Measurements from ENCODE around the gene IQCF2. TPM values are rescaled to one million over a fixed set of nuclear protein-coding genes. Genes with fewer than 3 reads are reported as not detected.
"Not testable (repeated sequence)": the region's sequence is repeated elsewhere in the genome, so short reads cannot be mapped to it uniquely, and the experiment has no call there.

IQCF2 gene
- total RNA-seq, 2 experiments from 2014 or later = not detected

DNA sequence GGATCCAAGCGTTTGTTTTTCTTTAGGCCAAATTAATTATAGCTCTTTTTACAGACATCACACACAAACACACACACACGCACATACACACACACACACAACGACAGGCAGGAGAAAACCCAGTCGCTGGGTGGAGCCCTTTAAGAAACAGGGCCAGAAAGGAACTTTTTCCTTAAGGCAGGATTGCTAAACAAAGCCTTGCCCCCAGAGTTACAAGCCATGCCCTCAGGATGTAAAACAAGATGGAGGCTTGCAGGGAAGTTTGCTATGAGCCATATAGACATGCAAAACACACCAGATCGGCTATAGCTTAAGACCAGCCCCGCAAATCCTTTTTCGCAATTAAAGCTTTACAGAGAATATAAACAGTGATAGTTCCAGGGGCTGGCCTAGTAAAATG, 16.3 kb upstream of the IQCF2 start:
- H3K4me2 ChIP-seq (ENCODE audit: low read length) = no peak overlapping the region
- no peaks in the 10 kb centered on the region for H4K20me1 ChIP-seq (ENCODE audit: insufficient read depth, low read length)
- intact Hi-C loops (cut with micrococcal nuclease; ENCODE audit: unreplicated experiment) = no loop called here
- no peak for DNase-seq (ENCODE audit: low spot score)
- H3K27ac ChIP-seq (ENCODE audit: low read depth, low read length, poor library complexity, severe bottlenecking) = no peak overlapping the region
- no peaks in the 10 kb centered on the region for H3K79me2 ChIP-seq (ENCODE audit: insufficient read depth, low read depth, low read length)
- TF ChIP-seq CTCF (conservative IDR thresholded peaks at IDR 0.05; ENCODE audit: low read length) (no peak), EZH2phosphoT487 (IDR thresholded peaks at IDR 0.05; ENCODE audit: borderline replicate concordance, low read depth, low read length) (no peak)
- no peaks in the 10 kb centered on the region for H3K9me2 ChIP-seq (ENCODE audit: insufficient read depth, low read length)
- H2AFZ ChIP-seq (ENCODE audit: low read length) = no peak overlapping the region
- ChIA-PET CTCF (ENCODE audit: unreplicated experiment) (no interaction called here), POLR2A (interaction anchor here (1.8 kb wide), 1 partner anchor 22 kb away, joined by 4 read pairs; no protein-coding TSS in a partner anchor)
- no peak overlapping the region for H3K4me3 ChIP-seq (ENCODE audit: low read depth, low read length, poor library complexity, severe bottlenecking)
- H3K36me3 ChIP-seq (ENCODE audit: insufficient read depth, low read length) = no peaks in the 10 kb centered on the region
- no peaks in the 10 kb centered on the region for H3K9me3 ChIP-seq (ENCODE audit: low read length)
- BruUV-seq (replicated peaks) = no TSS peak
- H3K4me1 ChIP-seq (ENCODE audit: insufficient read depth, low read length, poor library complexity, severe bottlenecking) = no peaks in the 10 kb centered on the region

GRCh38 chr3:51855411-51855810, 6.0 kb upstream of the IQCF2 start:
- H3K4me3 ChIP-seq (ENCODE audit: low read depth, low read length, poor library complexity, severe bottlenecking); CTCF ChIA-PET (ENCODE audit: unreplicated experiment); DNase-seq (ENCODE audit: low spot score); H3K9me2 ChIP-seq (ENCODE audit: insufficient read depth, low read length); intact Hi-C loops (cut with micrococcal nuclease; ENCODE audit: unreplicated experiment); H4K20me1 ChIP-seq (ENCODE audit: insufficient read depth, low read length); BruUV-seq (replicated peaks); H3K4me2 ChIP-seq (ENCODE audit: low read length); H3K36me3 ChIP-seq (ENCODE audit: insufficient read depth, low read length); H3K4me1 ChIP-seq (ENCODE audit: insufficient read depth, low read length, poor library complexity, severe bottlenecking); H3K27ac ChIP-seq (ENCODE audit: low read depth, low read length, poor library complexity, severe bottlenecking); H2AFZ ChIP-seq (ENCODE audit: low read length); H3K79me2 ChIP-seq (ENCODE audit: insufficient read depth, low read depth, low read length); POLR2A ChIA-PET; H3K9me3 ChIP-seq (ENCODE audit: low read length): not testable (repeated sequence)

DNA sequence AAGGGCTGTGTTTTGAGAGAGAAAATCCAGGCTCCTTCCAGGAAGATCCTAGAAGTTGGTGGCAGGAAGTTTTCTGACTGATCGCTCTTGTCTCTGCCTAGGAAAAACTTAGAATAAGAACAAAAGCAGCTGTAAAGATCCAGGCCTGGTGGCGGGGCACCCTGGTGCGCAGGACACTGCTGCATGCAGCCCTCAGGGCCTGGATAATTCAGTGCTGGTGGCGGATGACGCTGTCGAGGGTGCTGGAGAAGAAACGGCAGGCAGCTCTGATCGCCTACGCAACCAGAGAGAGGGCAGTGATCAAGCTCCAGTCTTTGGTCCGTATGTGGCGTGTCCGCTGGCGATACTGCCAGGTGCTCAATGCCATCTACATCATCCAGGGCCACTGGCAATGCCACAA, 1.5 kb downstream of the IQCF2 start:
- DNase-seq (ENCODE audit: low spot score) = no peak
- Histone ChIP-seq H3K9me3 (ENCODE audit: low read length) (no peaks in the 10 kb centered on the region), H4K20me1 (ENCODE audit: insufficient read depth, low read length) (no peaks in the 10 kb centered on the region), H3K4me1 (ENCODE audit: insufficient read depth, low read length, poor library complexity, severe bottlenecking) (peaks cover 8% of the 10 kb centered on the region), H3K36me3 (ENCODE audit: insufficient read depth, low read length) (no peaks in the 10 kb centered on the region), H3K79me2 (ENCODE audit: insufficient read depth, low read depth, low read length) (no peaks in the 10 kb centered on the region), H3K4me2 (ENCODE audit: low read length) (no peak overlapping the region), H3K27ac (ENCODE audit: low read depth, low read length, poor library complexity, severe bottlenecking) (no peak overlapping the region), H3K4me3 (ENCODE audit: low read depth, low read length, poor library complexity, severe bottlenecking) (no peak overlapping the region), H2AFZ (ENCODE audit: low read length) (no peak overlapping the region), H3K9me2 (ENCODE audit: insufficient read depth, low read length) (no peaks in the 10 kb centered on the region)
- no TSS peak for BruUV-seq (replicated peaks)
- intact Hi-C loops (cut with micrococcal nuclease; ENCODE audit: unreplicated experiment) = no loop called here
- ChIA-PET CTCF (ENCODE audit: unreplicated experiment) (no interaction called here), POLR2A (no interaction called here)
- TF ChIP-seq EZH2phosphoT487 (IDR thresholded peaks at IDR 0.05; ENCODE audit: borderline replicate concordance, low read depth, low read length) (no peak), CTCF (conservative IDR thresholded peaks at IDR 0.05; ENCODE audit: low read length) (no peak)

DNA sequence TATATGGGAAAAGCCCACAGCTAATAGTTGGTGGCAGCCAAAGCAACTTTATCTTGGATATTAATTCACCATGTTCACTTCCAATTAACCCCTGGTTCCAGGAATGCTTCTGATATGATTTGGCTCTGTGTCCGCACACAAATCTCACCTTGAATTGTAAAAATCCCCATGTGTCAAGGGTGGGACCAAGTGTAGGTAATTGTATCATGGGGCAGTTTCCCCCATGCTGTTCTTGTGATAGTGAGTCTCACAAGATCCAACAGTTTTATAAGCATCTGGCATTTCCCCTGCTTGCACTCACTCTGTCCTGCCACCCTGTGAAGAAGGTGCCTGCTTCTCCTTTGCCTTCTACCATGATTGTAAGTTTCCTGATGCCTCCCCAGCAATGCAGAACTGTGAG, 7.5 kb downstream of the IQCF2 start:
- H2AFZ ChIP-seq (ENCODE audit: low read length); H3K4me2 ChIP-seq (ENCODE audit: low read length); H3K4me1 ChIP-seq (ENCODE audit: insufficient read depth, low read length, poor library complexity, severe bottlenecking); H3K79me2 ChIP-seq (ENCODE audit: insufficient read depth, low read depth, low read length); DNase-seq (ENCODE audit: low spot score); POLR2A ChIA-PET; H3K9me3 ChIP-seq (ENCODE audit: low read length); H3K27ac ChIP-seq (ENCODE audit: low read depth, low read length, poor library complexity, severe bottlenecking); CTCF ChIA-PET (ENCODE audit: unreplicated experiment); H3K4me3 ChIP-seq (ENCODE audit: low read depth, low read length, poor library complexity, severe bottlenecking); H3K9me2 ChIP-seq (ENCODE audit: insufficient read depth, low read length); intact Hi-C loops (cut with micrococcal nuclease; ENCODE audit: unreplicated experiment); H3K36me3 ChIP-seq (ENCODE audit: insufficient read depth, low read length); H4K20me1 ChIP-seq (ENCODE audit: insufficient read depth, low read length); BruUV-seq (replicated peaks): not testable (repeated sequence)
